Mesothelial cell of epicardium (in vitro differentiated cells): Measurements from ENCODE around the gene NLK. TPM values are rescaled to one million over a fixed set of nuclear protein-coding genes. Genes with fewer than 3 reads are reported as not detected.
"Not testable (repeated sequence)": the region's sequence is repeated elsewhere in the genome, so short reads cannot be mapped to it uniquely, and the experiment has no call there.

Source experiments
- DNase-seq, 2 experiments: peaks; one replicate each; pipeline ENCODE4 v3.0.0; 2021; ENCODE audit warnings: low spot score in 2 of 2; ENCODE audit not compliant: unreplicated experiment in 2 of 2
- H3K27ac Mint-ChIP-seq: 2 replicates; pipeline ENCODE4 v1.8.0; 2021; ENCODE audit warnings: mixed read lengths
- H3K27me3 Mint-ChIP-seq: 2 replicates; pipeline ENCODE4 v1.8.0; 2021; ENCODE audit warnings: low read depth, mixed read lengths
- H3K36me3 Mint-ChIP-seq: 2 replicates; pipeline ENCODE4 v1.8.0; 2021; ENCODE audit warnings: mixed read lengths
- H3K4me1 Mint-ChIP-seq: 2 replicates; pipeline ENCODE4 v1.8.0; 2021; ENCODE audit warnings: mixed read lengths
- H3K4me3 Mint-ChIP-seq: 2 replicates; pipeline ENCODE4 v1.8.0; 2021; ENCODE audit warnings: mild to moderate bottlenecking, moderate library complexity, mixed read lengths
- H3K9me3 Mint-ChIP-seq: 2 replicates; pipeline ENCODE4 v1.8.0; 2021; ENCODE audit warnings: mixed read lengths
- CTCF ChIP-seq: fragments of 200-600 bp; sonication (generic); IDR thresholded peaks from one replicate; pipeline ENCODE4 v1.5.0; 2021; ENCODE audit warnings: antibody characterized with exemption; ENCODE audit not compliant: unreplicated experiment
- total RNA-seq: library from RNA; stranded (reverse); gene quantifications from 3 replicates; pipeline ENCODE4 v1.2.1, GENCODE V29; 2021

Gene NLK
- total RNA-seq, 1 donor from 2014 or later, result 22.6 TPM

- Mint-ChIP-seq H3K36me3 (no peaks in the 10 kb centered on the region), H3K27me3 (peaks cover 25% of the 10 kb centered on the region), H3K4me1 (no peaks in the 10 kb centered on the region), H3K27ac (no peak overlapping the region), H3K9me3 (no peaks in the 10 kb centered on the region), H3K4me3 (no peak overlapping the region)
- no peak for TF ChIP-seq CTCF
- DNase-seq, result no peak
These were observed 46.1 kb upstream of the NLK start for GRCh38 chr17:27996202-27997043.

- no peaks in the 10 kb centered on the region for H3K4me1 Mint-ChIP-seq
- no peak for DNase-seq
- H3K9me3 Mint-ChIP-seq, result no peaks in the 10 kb centered on the region
- peaks cover 23% of the 10 kb centered on the region for H3K27me3 Mint-ChIP-seq
- H3K4me3 Mint-ChIP-seq, result no peak overlapping the region
- no peak overlapping the region for H3K27ac Mint-ChIP-seq
- H3K36me3 Mint-ChIP-seq, result no peaks in the 10 kb centered on the region
- TF ChIP-seq CTCF, result no peak
These were observed 45.5 kb upstream of the NLK start for GRCh38 chr17:27997044-27997401.

- no peaks in the 10 kb centered on the region for H3K9me3 Mint-ChIP-seq
- H3K4me1 Mint-ChIP-seq, result no peaks in the 10 kb centered on the region
- no peak for TF ChIP-seq CTCF
- H3K27ac Mint-ChIP-seq, result no peak overlapping the region
- no peaks in the 10 kb centered on the region for H3K36me3 Mint-ChIP-seq
- DNase-seq, result no peak
- H3K4me3 Mint-ChIP-seq, result no peak overlapping the region
- peaks cover 23% of the 10 kb centered on the region for H3K27me3 Mint-ChIP-seq
These were observed 45.0 kb upstream of the NLK start for GRCh38 chr17:27997522-27997921.

GRCh38 chr17:28001149-28001548, 41.3 kb upstream of the NLK start:
- no peak overlapping the region for H3K27ac Mint-ChIP-seq

GRCh38 chr17:28004344-28004743, 38.1 kb upstream of the NLK start:
- Mint-ChIP-seq H3K4me1 (no peaks in the 10 kb centered on the region), H3K36me3 (no peaks in the 10 kb centered on the region), H3K4me3 (no peak overlapping the region), H3K9me3 (no peaks in the 10 kb centered on the region), H3K27ac (no peak overlapping the region), H3K27me3 (peaks cover 11% of the 10 kb centered on the region)
- TF ChIP-seq CTCF, result no peak
- DNase-seq, result no peak

More at GRCh38 chr17:28001149-28001548, 41.3 kb upstream of the NLK start:
- TF ChIP-seq CTCF, result no peak
- H3K9me3 Mint-ChIP-seq, result no peaks in the 10 kb centered on the region
- DNase-seq, result no peak
- no peaks in the 10 kb centered on the region for H3K36me3 Mint-ChIP-seq
- H3K27me3 Mint-ChIP-seq, result peaks cover 15% of the 10 kb centered on the region
- no peaks in the 10 kb centered on the region for H3K4me1 Mint-ChIP-seq
- no peak overlapping the region for H3K4me3 Mint-ChIP-seq

GRCh38 chr17:28007925-28008324, 34.6 kb upstream of the NLK start:
- not testable (repeated sequence) for H3K4me1 Mint-ChIP-seq

More at GRCh38 chr17:28007925-28008324, 34.6 kb upstream of the NLK start:
- DNase-seq, H3K4me3 Mint-ChIP-seq, H3K27ac Mint-ChIP-seq, H3K9me3 Mint-ChIP-seq, H3K36me3 Mint-ChIP-seq: not testable (repeated sequence)
- H3K27me3 Mint-ChIP-seq, result peaks cover 18% of the 10 kb centered on the region
